GM21390 (cell line): ENCODE data around the gene AFAP1.

Experiments used
- ATAC-seq: cut with Tn5 transposase; IDR thresholded peaks from one replicate; pipeline ENCODE4 v1.9.1; 2021; ENCODE audit not compliant: unreplicated experiment

The AFAP1 gene

GRCh38 chr4:7740866-7741525 is 198.7 kb downstream of the AFAP1 start:
- no peak for ATAC-seq

- ATAC-seq: no peak
These were observed 199.5 kb downstream of the AFAP1 start for GRCh38 chr4:7739918-7740865.

GRCh38 chr4:7739077-7739917 is 200.4 kb downstream of the AFAP1 start:
- no peak for ATAC-seq

GRCh38 chr4:7738458-7739076 is 201.1 kb downstream of the AFAP1 start:
- ATAC-seq: no peak

- ATAC-seq: no peak
These were observed 201.8 kb downstream of the AFAP1 start for GRCh38 chr4:7737752-7738457.

GRCh38 chr4:7737268-7737645 is 202.4 kb downstream of the AFAP1 start:
- ATAC-seq: no peak

- ATAC-seq: no peak
These were observed 203.0 kb downstream of the AFAP1 start for GRCh38 chr4:7736436-7737267.

GRCh38 chr4:7735961-7736360 is 203.7 kb downstream of the AFAP1 start:
- ATAC-seq: no peak

GRCh38 chr4:7735395-7735794 is 204.3 kb downstream of the AFAP1 start:
- no peak for ATAC-seq

- no peak for ATAC-seq
These were observed 204.9 kb downstream of the AFAP1 start for GRCh38 chr4:7734651-7735260.

- no peak for ATAC-seq
These were observed 205.6 kb downstream of the AFAP1 start for GRCh38 chr4:7733801-7734650.

GRCh38 chr4:7733201-7733600 is 206.5 kb downstream of the AFAP1 start:
- ATAC-seq: no peak

- no peak for ATAC-seq
These were observed 207.4 kb downstream of the AFAP1 start for GRCh38 chr4:7732263-7732662.

GRCh38 chr4:7731437-7731836 is 208.2 kb downstream of the AFAP1 start:
- ATAC-seq: no peak

- ATAC-seq: no peak
These were observed 211.9 kb downstream of the AFAP1 start for GRCh38 chr4:7727749-7728148.

GRCh38 chr4:7726665-7727413 is 212.8 kb downstream of the AFAP1 start:
- ATAC-seq: no peak

GRCh38 chr4:7725951-7726350 is 213.7 kb downstream of the AFAP1 start:
- ATAC-seq: no peak
